GM15510 (cell line): ENCODE measurements around the gene FBXW5.

ENCODE experiments used
- POLR2A ChIP-seq: IDR thresholded peaks from 3 replicates; pipeline ENCODE4 v1.6.1; 2011; ENCODE audit warnings: borderline replicate concordance; ENCODE audit not compliant: insufficient read length; ENCODE audit errors: extremely low read depth

Gene FBXW5

DNA sequence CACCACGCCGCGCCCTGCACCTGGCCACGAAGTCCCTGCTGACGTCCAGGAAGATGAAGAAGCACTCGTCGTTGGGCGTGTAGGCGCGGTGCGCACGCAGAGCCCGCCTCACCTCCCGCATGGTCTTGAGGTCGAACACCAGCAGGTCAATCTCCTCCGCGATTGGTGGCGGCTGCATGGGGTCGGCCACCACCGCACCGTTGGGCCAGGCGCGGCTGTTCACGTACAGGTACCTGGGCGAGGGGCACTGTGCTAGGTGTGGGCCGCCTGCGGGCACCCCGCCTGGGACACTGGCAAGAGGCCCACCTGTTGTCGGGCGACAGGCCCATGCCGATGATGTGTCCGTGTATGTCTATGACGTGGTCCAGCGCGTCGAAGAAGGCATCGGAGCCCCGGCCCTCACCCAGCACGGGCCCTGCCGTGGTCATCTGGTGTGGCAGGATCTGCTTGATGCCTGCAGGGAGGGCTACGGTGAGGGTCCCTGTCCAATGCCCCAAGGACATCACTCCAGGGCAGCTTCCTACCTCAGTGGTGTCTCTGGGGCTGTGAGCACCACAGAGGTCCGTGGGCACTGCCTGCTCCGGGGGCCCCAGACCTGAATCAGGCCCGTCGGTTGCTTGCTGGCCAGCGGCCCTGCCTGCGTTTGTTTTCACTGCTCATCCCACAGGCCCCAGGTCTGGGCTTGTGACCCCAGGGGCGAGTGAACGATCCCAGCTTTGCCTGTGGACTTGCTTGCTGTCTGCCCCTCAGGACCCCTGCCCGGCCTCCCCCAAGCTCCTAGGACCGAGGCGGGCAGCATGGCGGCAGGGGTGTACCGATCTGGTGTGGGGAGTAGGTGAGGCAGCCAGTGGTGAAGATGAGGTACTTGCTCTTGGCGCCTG, 3.1 kb downstream of the FBXW5 start:
- no peak for TF ChIP-seq POLR2A

DNA sequence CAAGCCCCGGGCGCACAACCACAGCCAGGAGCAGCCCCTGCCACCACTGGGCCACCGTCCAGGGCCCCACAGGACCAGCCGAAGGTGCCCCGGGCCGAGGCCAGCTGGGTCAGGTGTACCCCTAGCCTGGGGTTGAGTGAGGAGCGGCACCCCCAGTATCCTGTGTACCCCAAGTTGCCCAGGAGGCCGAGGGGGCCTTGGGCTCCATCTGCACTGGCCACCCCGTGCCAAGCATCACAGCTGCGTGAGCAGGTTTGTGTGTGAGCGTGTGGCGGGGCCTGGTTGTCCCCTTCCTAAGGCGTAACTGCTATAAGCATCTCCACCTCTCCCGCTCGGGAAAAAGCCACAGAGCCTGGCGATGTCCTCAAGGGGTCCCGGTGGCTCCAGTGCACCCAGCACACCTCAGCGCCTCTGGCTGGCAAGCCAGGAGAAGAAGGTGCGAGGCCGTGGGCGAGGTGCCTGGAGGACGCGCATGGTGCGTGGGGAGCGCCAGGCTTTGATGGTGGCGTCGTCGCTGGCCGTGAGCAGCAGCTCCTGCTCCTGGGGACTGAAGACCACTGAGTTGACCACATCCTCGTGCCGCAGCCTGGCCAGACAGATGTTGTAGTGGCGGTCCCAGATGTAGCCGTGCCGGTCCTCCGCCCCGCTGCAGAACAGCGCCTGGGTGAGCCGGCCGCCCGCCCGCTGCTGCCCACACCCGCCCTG, 3.9 kb downstream of the FBXW5 start:
- TF ChIP-seq POLR2A, result no peak

GRCh38 chr9:136939996-136940525, 4.5 kb downstream of the FBXW5 start:
- TF ChIP-seq POLR2A, result no peak

- TF ChIP-seq POLR2A, result no peak
These were observed 5.0 kb downstream of the FBXW5 start for GRCh38 chr9:136939431-136939995.

- no peak for TF ChIP-seq POLR2A
These were observed 7.1 kb downstream of the FBXW5 start for GRCh38 chr9:136937186-136938001.

DNA sequence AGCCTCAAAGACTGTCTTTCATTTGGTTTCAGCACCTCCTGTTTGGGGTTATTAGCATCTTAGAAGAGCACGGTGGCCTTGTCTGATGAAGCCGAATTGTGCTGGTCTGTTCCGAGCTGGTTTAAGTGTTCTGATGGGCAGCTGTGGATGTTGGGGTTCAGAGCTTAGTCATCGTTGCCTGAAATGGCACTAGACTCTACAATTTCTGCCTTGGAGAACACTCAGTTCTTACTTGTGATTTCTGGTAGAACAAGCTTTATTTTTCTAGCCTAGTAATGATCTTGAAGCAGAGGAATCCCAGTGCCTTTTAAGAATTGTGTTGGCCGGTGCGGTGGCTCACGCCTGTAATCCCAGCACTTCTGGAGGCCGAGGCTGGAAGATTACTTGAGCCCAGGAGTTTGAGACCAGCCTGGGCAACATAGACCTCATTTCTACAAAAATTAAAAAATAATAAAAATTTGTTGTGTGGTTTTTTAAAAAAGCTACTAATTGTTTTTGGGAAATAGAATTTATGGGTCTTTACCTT, 7.8 kb downstream of the FBXW5 start:
- TF ChIP-seq POLR2A, result no peak

DNA sequence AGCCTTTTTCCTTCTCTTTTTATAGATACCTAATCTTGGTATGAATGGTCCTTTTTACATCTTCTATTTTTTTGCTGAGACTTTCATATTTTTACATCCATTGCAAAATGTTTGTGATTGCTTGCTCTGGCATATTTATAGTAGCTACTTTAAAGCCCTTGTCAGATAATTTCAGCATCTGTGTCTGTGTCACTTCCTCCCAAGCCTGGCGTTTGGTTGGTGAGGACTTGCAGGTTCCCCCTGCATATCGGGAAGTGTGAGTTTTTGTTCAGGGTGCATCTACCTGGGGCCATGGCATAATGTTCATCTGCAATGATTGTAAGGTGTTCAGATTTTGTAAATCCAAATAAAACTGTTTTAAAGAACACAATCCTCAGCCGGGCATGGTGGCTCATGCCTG, 8.9 kb downstream of the FBXW5 start:
- no peak for TF ChIP-seq POLR2A

DNA sequence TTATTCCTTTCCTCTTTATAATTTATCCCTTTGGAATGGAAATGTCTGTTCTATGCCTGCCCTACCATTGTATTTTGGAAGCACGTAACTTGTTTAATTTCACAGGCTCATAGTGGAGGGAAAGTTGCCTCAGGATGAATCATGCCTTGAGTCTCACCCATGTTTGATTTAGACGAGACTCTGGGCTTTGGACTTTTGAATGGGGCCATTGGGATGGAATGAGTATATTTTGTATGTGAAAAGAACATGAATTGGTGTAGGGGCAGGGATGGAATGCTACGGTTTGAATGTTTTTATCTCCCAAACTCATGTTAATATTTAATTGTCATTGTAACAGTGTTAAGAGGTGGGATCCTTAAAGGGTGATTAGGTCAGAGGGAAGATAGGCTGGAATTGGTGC, 10.3 kb downstream of the FBXW5 start:
- TF ChIP-seq POLR2A, result no peak

GRCh38 chr9:136931611-136932130, 12.9 kb downstream of the FBXW5 start:
- no peak for TF ChIP-seq POLR2A

GRCh38 chr9:136930014-136930413, 14.5 kb downstream of the FBXW5 start:
- TF ChIP-seq POLR2A, result no peak

DNA sequence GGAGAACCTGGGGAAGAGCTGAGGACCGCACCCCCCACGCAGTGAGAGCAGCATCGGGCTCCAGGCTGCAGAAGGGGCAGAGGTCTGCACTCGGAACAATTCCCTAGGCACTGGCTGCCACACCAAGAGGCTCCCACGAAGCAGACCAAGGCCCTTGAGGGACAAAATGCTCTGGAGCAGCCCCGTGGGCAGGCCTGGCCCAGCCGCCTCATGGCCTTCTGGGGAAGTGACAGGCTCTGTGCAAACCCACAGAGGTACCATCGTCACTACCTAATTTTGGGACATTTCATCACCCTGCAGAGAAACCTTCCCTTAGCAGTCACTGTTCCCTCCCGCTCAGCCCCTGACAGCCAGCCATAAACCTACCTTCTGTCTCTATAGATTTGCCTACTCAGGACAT, 15.9 kb downstream of the FBXW5 start:
- TF ChIP-seq POLR2A, result no peak

- no peak for TF ChIP-seq POLR2A
These were observed 16.9 kb downstream of the FBXW5 start for GRCh38 chr9:136927343-136928271.

- TF ChIP-seq POLR2A, result no peak
These were observed 17.8 kb downstream of the FBXW5 start for GRCh38 chr9:136926749-136927148.

DNA sequence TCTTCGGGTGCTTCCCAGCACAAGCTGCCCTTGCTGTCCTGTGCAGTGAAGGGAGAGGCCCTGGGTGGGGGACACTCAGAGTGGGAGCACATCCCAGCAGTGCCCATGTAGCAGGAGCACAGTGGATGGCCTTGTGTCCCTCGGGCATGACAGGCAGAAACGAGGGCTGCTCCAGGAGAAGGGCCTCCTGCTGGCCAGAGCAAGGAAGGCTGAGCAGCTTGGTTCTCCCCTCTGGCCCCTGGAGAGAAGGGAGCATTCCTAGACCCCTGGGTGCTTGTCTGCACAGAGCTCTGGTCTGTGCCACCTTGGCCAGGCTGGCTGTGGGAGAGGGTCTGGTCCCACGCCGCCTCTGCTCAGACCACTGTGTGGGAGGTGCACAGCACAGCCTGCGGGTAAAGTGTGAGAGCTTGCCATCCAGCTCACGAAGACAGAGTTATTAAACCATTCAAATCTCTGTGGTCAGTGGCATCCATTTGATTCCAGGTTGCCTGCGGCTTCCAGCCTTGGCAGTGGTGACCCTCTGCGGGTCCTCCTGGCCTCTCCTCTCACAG, 18.3 kb downstream of the FBXW5 start:
- no peak for TF ChIP-seq POLR2A
